HG02840 (cell line): ENCODE measurements around the gene SLC6A13.
"Not testable (repeated sequence)": the region's sequence is repeated elsewhere in the genome, so short reads cannot be mapped to it uniquely, and the experiment has no call there.

Experiments
- ATAC-seq: cut with Tn5 transposase; IDR thresholded peaks from one replicate; pipeline ENCODE4 v1.9.1; 2021; ENCODE audit warnings: mild to moderate bottlenecking, moderate library complexity, moderate number of reproducible peaks; ENCODE audit not compliant: unreplicated experiment, low FRiP score

SLC6A13 gene

GRCh38 chr12:203462-204260 is 59.0 kb downstream of the SLC6A13 start:
- no peak for ATAC-seq

GRCh38 chr12:203074-203461 is 59.6 kb downstream of the SLC6A13 start:
- ATAC-seq: no peak

- no peak for ATAC-seq
Observed at GRCh38 chr12:202081-202731, 60.4 kb downstream of the SLC6A13 start.

- ATAC-seq: no peak
Observed at GRCh38 chr12:201361-201760, 61.3 kb downstream of the SLC6A13 start.

- ATAC-seq: no peak
Observed at GRCh38 chr12:198705-199104, 63.9 kb downstream of the SLC6A13 start.

GRCh38 chr12:197911-198695 is 64.5 kb downstream of the SLC6A13 start:
- ATAC-seq: no peak

GRCh38 chr12:197347-197746 is 65.3 kb downstream of the SLC6A13 start:
- no peak for ATAC-seq

- no peak for ATAC-seq
Observed at GRCh38 chr12:196436-196835, 66.2 kb downstream of the SLC6A13 start.

GRCh38 chr12:195951-196350 is 66.7 kb downstream of the SLC6A13 start:
- no peak for ATAC-seq

GRCh38 chr12:195156-195555 is 67.5 kb downstream of the SLC6A13 start:
- no peak for ATAC-seq

- ATAC-seq: no peak
Observed at GRCh38 chr12:194276-194675, 68.4 kb downstream of the SLC6A13 start.

- no peak for ATAC-seq
Observed at GRCh38 chr12:193261-193660, 69.4 kb downstream of the SLC6A13 start.

GRCh38 chr12:191541-191940 is 71.1 kb downstream of the SLC6A13 start:
- no peak for ATAC-seq

- ATAC-seq: no peak
Observed at GRCh38 chr12:190881-191280, 71.8 kb downstream of the SLC6A13 start.

- ATAC-seq: no peak
Observed at GRCh38 chr12:189622-189962, 73.0 kb downstream of the SLC6A13 start.

GRCh38 chr12:188910-189621 is 73.6 kb downstream of the SLC6A13 start:
- ATAC-seq: no peak

GRCh38 chr12:187986-188909 is 74.4 kb downstream of the SLC6A13 start:
- not testable (repeated sequence) for ATAC-seq

GRCh38 chr12:186006-186625 is 76.5 kb downstream of the SLC6A13 start:
- no peak for ATAC-seq

- no peak for ATAC-seq
Observed at GRCh38 chr12:185576-185955, 77.1 kb downstream of the SLC6A13 start.
